ENCODE results near the gene PAXIP1.

DNA sequence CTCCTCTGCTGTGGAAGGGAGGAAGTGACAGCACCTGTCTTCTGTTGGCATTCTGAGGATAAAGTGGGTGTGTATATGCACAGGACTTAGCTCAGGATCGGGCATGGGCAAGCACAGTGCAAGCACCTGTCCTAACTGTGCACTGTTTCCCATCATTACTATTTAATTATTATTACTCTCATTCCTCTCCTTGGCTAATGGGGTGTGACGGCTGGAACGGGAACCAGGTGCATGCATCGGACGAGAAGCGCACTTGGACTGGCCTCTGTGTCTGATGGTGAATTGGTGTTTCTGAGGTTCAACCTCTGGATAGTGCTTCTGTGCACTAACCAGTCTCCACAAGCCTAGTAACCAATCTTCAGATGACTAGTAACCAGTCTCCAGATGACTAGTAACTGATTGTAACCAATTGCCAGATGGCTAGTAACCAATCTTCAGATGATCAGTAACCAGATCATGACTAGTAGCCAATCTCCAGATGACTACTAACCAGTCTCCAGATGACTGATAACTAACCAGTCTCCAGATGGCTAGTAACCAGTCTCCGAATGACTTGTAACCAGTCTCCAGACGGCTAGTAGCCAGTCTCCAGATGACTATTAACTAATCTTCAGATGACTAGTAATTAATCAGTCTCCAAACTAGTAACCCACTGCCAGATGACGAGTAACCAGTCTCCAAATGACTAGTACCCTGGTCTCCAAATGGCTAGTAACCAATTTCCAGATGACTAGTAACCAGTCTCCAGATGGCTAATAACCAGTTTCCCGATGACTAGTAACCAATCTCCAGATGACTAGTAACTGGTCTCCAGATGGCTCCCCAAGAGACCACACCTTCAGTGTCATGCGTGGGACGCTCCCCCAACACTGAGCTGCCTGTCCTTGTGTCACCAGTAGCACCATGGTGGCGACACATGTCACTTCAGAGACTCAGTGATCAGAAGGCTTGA lies 85.8 kb downstream of the PAXIP1 start:
- TF ChIP-seq TCF12 (IDR thresholded peaks at IDR 0.05; ENCODE audit: low read depth): no peak
- no peak for TF ChIP-seq TAF1 (IDR thresholded peaks at IDR 0.05; ENCODE audit: low read depth)
- TF ChIP-seq EP300 (IDR thresholded peaks at IDR 0.05; ENCODE audit: borderline replicate concordance): no peak
- TF ChIP-seq, protein P1, sequence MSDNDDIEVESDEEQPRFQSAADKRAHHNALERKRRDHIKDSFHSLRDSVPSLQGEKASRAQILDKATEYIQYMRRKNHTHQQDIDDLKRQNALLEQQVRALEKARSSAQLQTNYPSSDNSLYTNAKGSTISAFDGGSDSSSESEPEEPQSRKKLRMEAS (IDR thresholded peaks at IDR 0.05): no peak
- TF ChIP-seq CREB1 (IDR thresholded peaks at IDR 0.05; ENCODE audit: low read depth): no peak
- TF ChIP-seq, protein P2, sequence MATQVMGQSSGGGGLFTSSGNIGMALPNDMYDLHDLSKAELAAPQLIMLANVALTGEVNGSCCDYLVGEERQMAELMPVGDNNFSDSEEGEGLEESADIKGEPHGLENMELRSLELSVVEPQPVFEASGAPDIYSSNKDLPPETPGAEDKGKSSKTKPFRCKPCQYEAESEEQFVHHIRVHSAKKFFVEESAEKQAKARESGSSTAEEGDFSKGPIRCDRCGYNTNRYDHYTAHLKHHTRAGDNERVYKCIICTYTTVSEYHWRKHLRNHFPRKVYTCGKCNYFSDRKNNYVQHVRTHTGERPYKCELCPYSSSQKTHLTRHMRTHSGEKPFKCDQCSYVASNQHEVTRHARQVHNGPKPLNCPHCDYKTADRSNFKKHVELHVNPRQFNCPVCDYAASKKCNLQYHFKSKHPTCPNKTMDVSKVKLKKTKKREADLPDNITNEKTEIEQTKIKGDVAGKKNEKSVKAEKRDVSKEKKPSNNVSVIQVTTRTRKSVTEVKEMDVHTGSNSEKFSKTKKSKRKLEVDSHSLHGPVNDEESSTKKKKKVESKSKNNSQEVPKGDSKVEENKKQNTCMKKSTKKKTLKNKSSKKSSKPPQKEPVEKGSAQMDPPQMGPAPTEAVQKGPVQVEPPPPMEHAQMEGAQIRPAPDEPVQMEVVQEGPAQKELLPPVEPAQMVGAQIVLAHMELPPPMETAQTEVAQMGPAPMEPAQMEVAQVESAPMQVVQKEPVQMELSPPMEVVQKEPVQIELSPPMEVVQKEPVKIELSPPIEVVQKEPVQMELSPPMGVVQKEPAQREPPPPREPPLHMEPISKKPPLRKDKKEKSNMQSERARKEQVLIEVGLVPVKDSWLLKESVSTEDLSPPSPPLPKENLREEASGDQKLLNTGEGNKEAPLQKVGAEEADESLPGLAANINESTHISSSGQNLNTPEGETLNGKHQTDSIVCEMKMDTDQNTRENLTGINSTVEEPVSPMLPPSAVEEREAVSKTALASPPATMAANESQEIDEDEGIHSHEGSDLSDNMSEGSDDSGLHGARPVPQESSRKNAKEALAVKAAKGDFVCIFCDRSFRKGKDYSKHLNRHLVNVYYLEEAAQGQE (IDR thresholded peaks at IDR 0.05; ENCODE audit: low read depth): no peak
